SK-N-SH (cell line): Measurements from ENCODE around the gene MIAT.
"Not testable (repeated sequence)": the region's sequence is repeated elsewhere in the genome, so short reads cannot be mapped to it uniquely, and the experiment has no call there.

Source experiments
- CTCF ChIP-seq: fragments of 200-600 bp; sonication (generic); IDR thresholded peaks from 2 replicates; pipeline ENCODE4 v1.6.1; 2017; ENCODE audit warnings: antibody characterized with exemption, mild to moderate bottlenecking, moderate library complexity
- JUND ChIP-seq: IDR thresholded peaks from 2 replicates; pipeline ENCODE4 v1.4.0; 2012
- NFIC ChIP-seq: IDR thresholded peaks from 2 replicates; pipeline ENCODE4 v1.4.0; 2012; ENCODE audit warnings: borderline replicate concordance
- RAD21 ChIP-seq: IDR thresholded peaks from 2 replicates; pipeline ENCODE4 v1.6.1; 2012; ENCODE audit warnings: mild to moderate bottlenecking, low read length
- REST ChIP-seq: IDR thresholded peaks from 2 replicates; pipeline ENCODE4 v1.6.1; 2012; ENCODE audit warnings: mild to moderate bottlenecking, low read depth, low read length, moderate library complexity

GRCh38 chr22:26705379-26705778 lies 48.0 kb downstream of the MIAT start:
- not testable (repeated sequence) for TF ChIP-seq CTCF, REST, JUND, NFIC, RAD21
